Ovary (tissue), 3 donors: ENCODE measurements around the gene RAPGEF6.

Experiments used
- CTCF ChIP-seq, 3 donors: fragments of 450-650 bp in 2 of 3; fragments of 200-600 bp in 1 of 3; IDR thresholded peaks; one replicate each; pipeline versions ENCODE4 v1.5.1 to v1.8.0; 2016 to 2022; ENCODE audit warnings: antibody characterized with exemption in 3 of 3, mild to moderate bottlenecking in 1 of 3
- POLR2A ChIP-seq: fragments of 450-650 bp; IDR thresholded peaks from one replicate; pipeline ENCODE4 v1.6.1; 2017; ENCODE audit warnings: antibody characterized with exemption, mild to moderate bottlenecking, moderate library complexity
- donor health status: DM: no; HTN: no; CAD: no.

DNA sequence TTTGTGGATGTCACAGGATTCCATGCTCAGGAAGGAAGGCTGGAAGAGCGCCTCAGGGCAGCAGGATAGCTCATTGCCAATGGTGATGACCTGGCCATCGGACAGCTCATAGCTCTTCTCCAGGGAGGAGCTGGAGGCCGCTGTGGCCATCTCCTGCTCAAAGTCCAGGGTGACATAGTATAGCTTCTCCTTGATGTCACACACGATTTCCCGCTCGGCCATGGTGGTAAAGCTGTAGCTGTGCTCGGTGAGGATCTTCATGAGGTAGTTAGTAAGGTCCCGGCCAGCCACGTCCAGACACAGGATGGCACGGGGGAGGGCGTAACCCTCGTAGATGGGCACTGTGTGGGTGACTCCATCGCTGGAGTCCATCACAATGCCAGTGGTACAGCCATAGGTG is 24.3 kb upstream of the RAPGEF6 start:
- TF ChIP-seq CTCF (IDR thresholded peaks at IDR 0.05) (no peak), POLR2A (no peak)
